GM18873 (cell line): ENCODE results near the gene NDUFA6.
A peak's percentile ranks its signal among the peaks of the same experiment; 100 is the strongest.
"Not testable (repeated sequence)": the region's sequence is repeated elsewhere in the genome, so short reads cannot be mapped to it uniquely, and the experiment has no call there.

Experiments
- ATAC-seq: cut with Tn5 transposase; IDR thresholded peaks from one replicate; pipeline ENCODE4 v1.9.1; 2021; ENCODE audit warnings: mild to moderate bottlenecking, moderate library complexity, moderate number of reproducible peaks; ENCODE audit not compliant: unreplicated experiment, low FRiP score

The NDUFA6 gene

GRCh38 chr22:42114721-42115120 lies 24.1 kb upstream of the NDUFA6 start:
- no peak for ATAC-seq

- ATAC-seq, result not testable (repeated sequence)
These were observed 22.2 kb upstream of the NDUFA6 start for GRCh38 chr22:42112793-42113192.

GRCh38 chr22:42111798-42112197 lies 21.2 kb upstream of the NDUFA6 start:
- no peak for ATAC-seq

GRCh38 chr22:42108848-42109247 lies 18.3 kb upstream of the NDUFA6 start:
- ATAC-seq, result no peak

DNA sequence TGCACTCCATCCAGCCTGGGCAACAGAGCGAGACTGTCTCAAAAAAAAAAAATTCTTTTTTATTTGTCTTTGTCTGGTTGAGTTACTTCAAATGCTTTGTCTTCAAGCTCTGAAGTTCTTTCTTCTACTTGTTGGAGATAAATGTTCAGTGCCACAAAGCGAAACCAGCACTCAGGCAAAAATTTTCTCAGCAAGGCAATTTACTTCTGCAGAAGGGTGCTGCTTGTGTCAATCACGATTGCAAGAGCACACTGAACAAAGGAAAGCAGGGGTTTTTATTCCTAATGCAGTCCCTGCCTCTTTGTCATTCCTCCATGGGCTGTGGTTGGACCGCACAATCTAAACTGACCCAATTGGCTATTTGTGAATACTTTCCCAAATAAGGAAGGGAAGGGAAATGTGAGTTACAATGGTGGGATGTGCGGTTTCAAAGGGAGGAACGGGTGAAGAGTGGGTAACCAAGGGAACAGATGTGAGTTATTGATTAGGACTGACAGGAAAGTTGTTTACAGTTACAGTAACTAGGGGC lies 13.8 kb upstream of the NDUFA6 start:
- not testable (repeated sequence) for ATAC-seq

GRCh38 chr22:42101199-42101598 lies 10.6 kb upstream of the NDUFA6 start:
- no peak for ATAC-seq

GRCh38 chr22:42091455-42091782 lies 847 bp upstream of the NDUFA6 start:
- no peak for ATAC-seq

DNA sequence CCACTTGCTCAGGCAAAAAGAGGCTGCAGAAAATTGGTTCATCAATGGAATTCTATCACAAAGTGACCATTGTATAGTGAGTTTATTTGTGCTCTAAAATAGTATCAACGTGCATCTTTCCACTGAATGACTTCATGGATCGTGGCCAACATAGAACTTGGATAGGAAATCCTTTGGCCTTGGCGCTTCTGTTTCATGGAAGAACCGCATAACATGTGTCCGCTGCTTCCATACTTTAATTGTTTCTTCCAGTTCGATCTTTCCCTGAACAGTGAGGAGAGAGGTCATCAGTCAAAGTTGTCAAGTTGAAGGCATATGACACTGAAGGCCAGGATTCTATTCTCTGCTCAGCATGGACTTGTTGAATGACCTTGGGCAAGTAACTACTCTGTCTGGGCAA lies 4.5 kb downstream of the NDUFA6 start:
- no peak for ATAC-seq

GRCh38 chr22:42084874-42085273 lies 5.7 kb downstream of the NDUFA6 start:
- no peak for ATAC-seq

DNA sequence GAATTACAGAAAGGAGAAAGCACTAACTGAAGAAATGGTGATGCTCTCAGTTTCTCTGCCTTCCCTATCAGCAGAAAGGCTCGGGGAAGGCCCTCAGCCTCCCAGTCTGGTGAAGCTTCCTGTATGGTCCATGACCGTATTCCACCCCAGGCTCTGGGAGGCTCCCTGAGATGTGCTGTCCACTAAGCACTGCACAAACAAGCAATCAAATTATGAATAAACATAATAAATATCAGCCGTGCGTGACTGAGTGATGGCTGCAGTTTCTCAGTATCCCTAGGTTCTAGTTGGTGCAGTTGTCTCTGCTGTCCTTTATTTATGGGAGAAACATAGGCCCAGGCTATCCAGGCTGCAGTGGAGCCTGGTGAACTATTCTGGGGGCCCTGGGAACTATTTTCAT lies 7.5 kb downstream of the NDUFA6 start:
- ATAC-seq, result no peak

GRCh38 chr22:42080287-42080686 lies 10.3 kb downstream of the NDUFA6 start:
- no peak for ATAC-seq

DNA sequence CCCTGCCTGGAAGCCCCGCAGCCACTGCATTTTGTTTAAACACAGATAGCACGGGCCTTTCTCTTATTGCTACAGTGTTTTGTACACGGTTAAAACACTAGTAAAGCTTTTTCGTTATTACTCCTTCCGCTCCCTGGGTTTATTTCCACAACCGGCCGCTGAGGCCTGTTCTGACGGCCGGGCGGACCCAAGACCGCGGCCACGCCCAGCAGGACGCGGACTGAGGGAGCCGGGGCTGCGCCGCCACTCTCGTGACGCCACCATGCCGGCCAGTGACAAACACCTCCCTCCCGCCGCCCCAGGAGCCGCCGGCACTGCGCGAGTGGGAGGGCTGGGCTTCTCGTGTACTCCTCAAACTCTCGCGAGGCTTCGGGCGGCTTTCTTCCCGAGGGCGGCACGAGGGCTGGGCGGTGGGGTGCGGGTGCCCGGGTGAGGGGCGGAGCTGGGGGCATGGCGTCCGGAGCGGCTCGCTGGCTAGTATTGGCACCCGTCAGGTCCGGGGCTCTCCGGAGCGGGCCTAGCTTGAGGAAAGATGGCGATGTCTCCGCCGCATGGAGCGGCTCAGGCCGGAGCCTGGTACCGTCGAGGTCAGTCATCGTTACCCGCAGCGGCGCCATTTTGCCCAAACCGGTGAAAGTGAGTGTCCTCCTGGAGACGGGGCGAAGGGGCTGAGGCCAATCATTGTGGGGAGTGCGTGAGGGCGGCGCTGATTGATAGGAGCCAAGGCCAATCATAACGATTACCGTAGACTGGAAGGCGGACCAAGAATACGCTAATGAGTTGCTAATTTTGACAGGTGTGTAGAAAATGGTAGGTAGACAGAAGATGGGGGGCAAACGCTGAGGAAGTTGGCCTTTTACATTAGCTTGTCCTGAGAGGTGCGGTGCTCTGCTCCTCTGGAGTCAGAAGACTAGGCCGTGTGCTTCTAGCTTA lies 11.0 kb downstream of the NDUFA6 start, which contains the start of gene SMDT1:
SMDT1 (plus strand) TSS at position 382 of the 933 bp plus-strand sequence; CDS start at position 451, 69 bp downstream.
- peak; percentile 79 for ATAC-seq

DNA sequence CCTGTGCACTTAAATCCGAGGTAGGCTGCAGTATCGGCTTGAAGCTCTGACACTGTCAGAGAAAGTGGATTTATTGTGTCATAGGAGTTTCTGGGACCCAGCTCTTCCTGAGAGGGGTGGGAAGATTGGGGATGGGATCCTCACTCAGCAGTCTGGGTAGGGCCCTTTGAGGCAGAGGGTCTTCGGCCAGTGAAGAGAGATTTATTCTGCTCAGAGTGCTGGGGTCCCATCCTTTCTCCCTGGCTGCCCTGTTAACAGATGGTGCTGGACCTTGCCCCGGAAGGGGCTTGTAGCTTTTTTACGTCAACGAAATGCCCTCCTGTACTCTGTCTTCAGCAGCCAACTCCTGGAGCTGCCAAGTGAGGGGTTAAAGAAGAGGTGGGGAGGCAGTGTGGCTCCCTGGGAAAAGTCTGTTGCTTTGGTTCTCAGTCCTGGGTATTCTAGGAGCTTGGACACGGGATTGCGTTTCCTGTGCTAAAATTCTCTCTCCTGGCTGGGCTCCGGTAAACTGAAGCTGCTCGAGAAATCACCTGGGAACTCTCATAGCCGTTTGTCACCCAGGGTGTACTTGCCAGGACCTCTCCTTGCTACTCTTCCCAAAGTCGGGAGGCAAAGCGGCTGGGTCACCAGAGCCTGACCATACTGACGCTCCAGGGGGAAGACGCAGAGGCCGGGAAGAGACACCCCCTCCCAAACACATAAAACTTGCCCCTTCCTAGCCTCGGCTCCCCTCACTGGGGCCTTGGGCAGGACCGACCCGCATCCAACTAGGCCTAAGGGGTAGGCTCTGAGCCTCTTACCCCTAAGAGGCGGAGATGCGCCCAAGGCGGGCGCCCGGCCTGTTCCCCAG lies 11.9 kb downstream of the NDUFA6 start:
- no peak for ATAC-seq

DNA sequence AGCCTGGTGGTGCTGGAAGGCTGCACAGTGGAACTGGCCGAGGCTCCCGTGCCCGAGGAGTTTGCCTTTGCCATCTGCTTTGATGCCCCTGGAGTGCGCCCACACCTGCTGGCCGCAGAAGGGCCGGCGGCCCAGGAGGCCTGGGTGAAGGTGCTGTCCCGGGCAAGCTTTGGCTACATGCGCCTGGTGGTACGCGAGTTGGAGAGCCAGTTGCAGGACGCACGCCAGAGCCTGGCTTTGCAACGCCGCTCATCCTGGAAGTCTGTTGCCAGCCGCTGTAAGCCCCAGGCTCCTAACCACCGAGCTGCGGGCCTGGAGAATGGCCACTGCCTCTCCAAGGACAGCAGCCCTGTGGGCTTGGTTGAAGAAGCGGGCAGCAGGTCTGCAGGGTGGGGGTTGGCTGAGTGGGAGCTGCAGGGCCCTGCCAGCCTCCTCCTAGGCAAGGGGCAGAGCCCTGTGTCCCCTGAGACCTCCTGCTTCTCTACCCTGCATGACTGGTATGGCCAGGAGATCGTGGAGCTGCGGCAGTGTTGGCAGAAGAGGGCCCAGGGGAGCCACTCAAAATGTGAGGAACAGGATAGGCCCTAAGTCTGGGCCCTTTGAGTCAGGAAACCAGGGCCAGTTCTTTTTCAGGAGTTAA lies 13.0 kb downstream of the NDUFA6 start:
- ATAC-seq, result no peak

DNA sequence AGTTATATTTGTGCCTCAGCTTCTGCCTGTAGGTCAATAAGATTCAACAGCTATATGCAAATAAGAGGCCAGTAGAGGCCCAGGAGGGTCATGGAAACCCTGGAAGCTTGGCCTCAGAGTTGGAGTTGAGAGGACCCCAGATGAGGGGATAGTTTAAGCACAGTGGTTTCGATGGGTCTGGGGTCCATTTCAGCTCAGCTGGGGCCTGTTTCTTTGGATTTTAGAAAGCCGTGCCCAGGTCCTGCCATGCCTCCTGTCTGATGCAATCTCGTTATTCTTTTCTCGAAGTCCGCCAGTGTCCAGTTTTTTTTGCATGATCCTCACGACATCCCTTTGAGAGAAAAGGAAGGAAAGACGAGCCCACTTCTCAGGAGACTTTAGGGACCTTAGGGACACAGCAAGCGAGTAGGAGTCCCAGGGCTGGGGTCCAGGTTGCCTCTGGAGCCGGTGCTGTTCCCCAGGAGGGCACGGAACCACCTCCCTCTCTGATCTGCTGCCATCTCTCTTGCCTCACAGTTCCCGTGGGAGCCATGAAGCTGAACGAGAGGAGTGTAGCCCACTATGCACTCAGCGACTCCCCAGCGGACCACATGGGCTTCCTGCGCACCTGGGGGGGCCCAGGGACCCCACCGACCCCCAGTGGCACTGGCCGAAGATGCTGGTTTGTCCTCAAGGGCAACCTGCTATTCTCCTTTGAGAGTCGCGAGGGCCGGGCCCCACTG lies 13.6 kb downstream of the NDUFA6 start:
- ATAC-seq, result no peak

DNA sequence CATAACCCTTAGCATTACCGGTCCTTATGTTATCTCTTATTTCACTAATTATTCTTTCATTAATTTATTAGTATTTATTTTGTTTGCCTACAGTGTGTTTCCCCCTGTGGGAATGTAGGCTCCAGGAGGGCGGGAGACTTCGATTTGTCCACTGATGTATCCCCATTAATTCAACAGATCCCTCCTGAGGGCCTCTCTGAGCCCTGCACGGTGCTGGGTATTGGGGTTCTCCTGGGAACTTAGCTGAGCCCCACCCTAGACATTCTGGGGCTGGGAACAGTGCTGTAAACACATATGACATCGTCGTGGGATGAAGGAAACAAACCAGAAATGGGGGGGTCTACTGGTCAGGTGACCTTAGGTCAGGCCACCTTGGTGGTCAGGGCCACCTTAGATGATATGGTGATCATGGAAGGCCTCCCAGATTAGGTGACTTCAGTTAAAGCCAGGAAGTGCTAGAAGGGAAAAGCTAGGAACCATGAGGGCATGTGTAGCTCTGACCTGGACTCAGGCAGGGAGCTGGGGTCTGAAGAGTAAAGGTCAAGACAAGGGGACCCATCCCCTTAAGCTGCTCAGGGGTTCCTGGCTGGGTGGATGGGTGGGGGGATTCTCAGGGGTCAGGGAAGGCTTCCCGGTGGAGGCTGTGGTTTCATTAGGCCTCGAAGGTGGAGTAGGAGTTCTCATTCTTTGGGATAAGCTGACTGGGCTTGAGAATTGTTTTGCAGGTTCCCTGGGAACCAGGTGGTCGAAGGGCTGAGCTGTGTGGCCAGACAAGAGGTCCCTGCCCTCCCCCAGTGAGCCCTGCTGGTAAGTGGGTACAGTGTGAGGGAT lies 15.5 kb downstream of the NDUFA6 start:
- no peak for ATAC-seq

DNA sequence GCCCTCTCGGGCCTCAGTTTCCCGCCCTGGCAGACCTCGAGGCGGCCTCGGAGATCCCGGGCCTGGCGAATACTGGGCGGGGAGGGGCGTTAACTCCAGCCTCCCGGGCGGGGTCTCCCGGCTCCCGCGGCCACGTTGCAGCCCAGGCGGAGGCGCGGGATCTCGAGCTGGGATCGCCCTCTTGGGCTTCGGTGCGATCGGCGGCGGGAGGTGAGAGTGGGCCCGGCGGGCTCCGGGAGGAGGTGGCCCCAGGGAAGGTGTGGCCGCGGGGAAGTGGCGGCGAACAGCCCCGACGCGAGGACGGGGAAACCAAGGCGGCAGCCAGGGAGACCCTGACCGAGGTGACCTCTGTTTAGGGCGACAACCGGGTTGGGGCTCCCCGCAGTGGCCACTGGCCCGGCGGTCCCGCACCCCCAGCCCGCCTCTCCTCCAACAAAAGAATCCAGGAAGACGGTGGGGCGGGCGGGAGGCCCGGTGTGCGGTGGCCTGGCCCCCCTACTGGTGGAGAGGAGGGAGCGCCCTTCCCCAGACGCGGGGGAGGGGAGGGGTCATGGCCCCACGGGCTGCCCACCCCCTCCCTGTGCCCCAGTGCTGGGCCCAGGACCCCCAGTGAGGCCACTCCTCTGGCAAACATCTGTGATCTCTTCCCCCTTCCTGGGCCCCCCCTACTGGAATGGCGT lies 16.3 kb downstream of the NDUFA6 start, which contains the start of gene PHETA2:
PHETA2 (plus strand) TSS at position 117 of the 680 bp plus-strand sequence. CDS start 3,046 bp downstream, outside the sequence.
- ATAC-seq, result no peak

- ATAC-seq, result no peak
These were observed 16.9 kb downstream of the NDUFA6 start for GRCh38 chr22:42073621-42074041.
